Measurements from ENCODE around the gene SERPINB6. TPM values are rescaled to one million over a fixed set of nuclear protein-coding genes. Genes with fewer than 3 reads are reported as not detected.

Gene SERPINB6
- total RNA-seq, 1 donor from 2014 or later: 56.1 TPM

- peaks cover 62% of the 10 kb centered on the region for H3K36me3 Mint-ChIP-seq (ENCODE audit: low read depth)
- ChIA-PET POLR2A (interaction anchor here (0.7 to 6.5 kb wide), 14 partner anchors 9 to 89 kb away, joined by 3 to 139 read pairs (median 8); partner anchors contain the start of gene SERPINB1), CTCF (interaction anchor here (0.9 to 1.2 kb wide), 3 partner anchors 10 to 55 kb away, joined by 3 to 5 read pairs (median 3); no protein-coding TSS in a partner anchor)
- intact Hi-C loops (cut with micrococcal nuclease): no loop called here
- no peaks in the 10 kb centered on the region for H3K27me3 Mint-ChIP-seq
- DNase-seq: no peak
- peak overlapping the region; percentile 98 for H3K4me3 Mint-ChIP-seq
- H3K4me1 Mint-ChIP-seq: peaks cover 61% of the 10 kb centered on the region
- no peak for ATAC-seq (ENCODE audit: low read depth)
- peak overlapping the region; percentile 93 for H3K27ac Mint-ChIP-seq
- TF ChIP-seq, protein P1, sequence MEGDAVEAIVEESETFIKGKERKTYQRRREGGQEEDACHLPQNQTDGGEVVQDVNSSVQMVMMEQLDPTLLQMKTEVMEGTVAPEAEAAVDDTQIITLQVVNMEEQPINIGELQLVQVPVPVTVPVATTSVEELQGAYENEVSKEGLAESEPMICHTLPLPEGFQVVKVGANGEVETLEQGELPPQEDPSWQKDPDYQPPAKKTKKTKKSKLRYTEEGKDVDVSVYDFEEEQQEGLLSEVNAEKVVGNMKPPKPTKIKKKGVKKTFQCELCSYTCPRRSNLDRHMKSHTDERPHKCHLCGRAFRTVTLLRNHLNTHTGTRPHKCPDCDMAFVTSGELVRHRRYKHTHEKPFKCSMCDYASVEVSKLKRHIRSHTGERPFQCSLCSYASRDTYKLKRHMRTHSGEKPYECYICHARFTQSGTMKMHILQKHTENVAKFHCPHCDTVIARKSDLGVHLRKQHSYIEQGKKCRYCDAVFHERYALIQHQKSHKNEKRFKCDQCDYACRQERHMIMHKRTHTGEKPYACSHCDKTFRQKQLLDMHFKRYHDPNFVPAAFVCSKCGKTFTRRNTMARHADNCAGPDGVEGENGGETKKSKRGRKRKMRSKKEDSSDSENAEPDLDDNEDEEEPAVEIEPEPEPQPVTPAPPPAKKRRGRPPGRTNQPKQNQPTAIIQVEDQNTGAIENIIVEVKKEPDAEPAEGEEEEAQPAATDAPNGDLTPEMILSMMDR (IDR thresholded peaks at IDR 0.05): no peak
- H3K9me3 Mint-ChIP-seq: no peaks in the 10 kb centered on the region
Observed at GRCh38 chr6:2900821-2901644, 70.3 kb downstream of the SERPINB6 start.

- no peaks in the 10 kb centered on the region for H3K9me3 Mint-ChIP-seq
- intact Hi-C loops (cut with micrococcal nuclease): no loop called here
Observed at GRCh38 chr6:2900221-2900807, 71.1 kb downstream of the SERPINB6 start.

GRCh38 chr6:2899596-2899995 lies 71.8 kb downstream of the SERPINB6 start:
- TF ChIP-seq, protein P1 (IDR thresholded peaks at IDR 0.05): no peak
- no peaks in the 10 kb centered on the region for H3K27me3 Mint-ChIP-seq
- CTCF ChIA-PET: interaction anchor here (1.2 to 4.0 kb wide), 6 partner anchors 8 to 89 kb away, joined by 3 to 30 read pairs (median 10); no protein-coding TSS in a partner anchor
- peaks cover 75% of the 10 kb centered on the region for H3K36me3 Mint-ChIP-seq (ENCODE audit: low read depth)
- H3K4me3 Mint-ChIP-seq: peak overlapping the region; percentile 98
- H3K9me3 Mint-ChIP-seq: no peaks in the 10 kb centered on the region
- no peak for ATAC-seq (ENCODE audit: low read depth)
- POLR2A ChIA-PET: interaction anchor here (0.9 to 6.5 kb wide), 11 partner anchors 8 to 166 kb away, joined by 4 to 139 read pairs (median 21); partner anchors contain the start of gene SERPINB1
- DNase-seq: no peak
- peaks cover 67% of the 10 kb centered on the region for H3K4me1 Mint-ChIP-seq
- intact Hi-C loops (cut with micrococcal nuclease): loop anchor here (2.0 kb wide), 2 partner anchors 33 to 41 kb away; no protein-coding TSS in a partner anchor
- H3K27ac Mint-ChIP-seq: peak overlapping the region; percentile 93

More at GRCh38 chr6:2900221-2900807, 71.1 kb downstream of the SERPINB6 start:
- Mint-ChIP-seq H3K4me1 (peaks cover 64% of the 10 kb centered on the region), H3K36me3 (ENCODE audit: low read depth) (peaks cover 68% of the 10 kb centered on the region), H3K4me3 (peak overlapping the region; percentile 98), H3K27ac (peak overlapping the region; percentile 93), H3K27me3 (no peaks in the 10 kb centered on the region)
- ChIA-PET POLR2A (interaction anchor here (0.7 to 6.5 kb wide), 15 partner anchors 9 to 167 kb away, joined by 3 to 139 read pairs (median 4); partner anchors contain the start of gene SERPINB1), CTCF (interaction anchor here (0.9 to 4.0 kb wide), 5 partner anchors 9 to 89 kb away, joined by 3 to 30 read pairs (median 8); no protein-coding TSS in a partner anchor)
- TF ChIP-seq, protein P1 (IDR thresholded peaks at IDR 0.05): no peak
- ATAC-seq (ENCODE audit: low read depth) (no peak), DNase-seq (no peak)

Other genes starting within 250 kb of the SERPINB6 start
- 0.49 and 0.58 TPM in 2 replicates for gene MYLK4, start 220.6 kb downstream of the SERPINB6 start, total RNA-seq
- 31.6 and 31.9 TPM in 2 replicates for gene WRNIP1, start 206.2 kb downstream of the SERPINB6 start, total RNA-seq
- gene SERPINB1, start 129.7 kb downstream of the SERPINB6 start, total RNA-seq: 59.9 and 60.5 TPM in 2 replicates
- gene SERPINB9, start 68.3 kb downstream of the SERPINB6 start, total RNA-seq: 142 and 149 TPM in 2 replicates
- 11.9 and 12.3 TPM in 2 replicates for gene NQO2, start 28.3 kb upstream of the SERPINB6 start, total RNA-seq
- 20.5 and 21.8 TPM in 2 replicates for gene RIPK1, start 96.9 kb upstream of the SERPINB6 start, total RNA-seq
- gene BPHL, start 147.1 kb upstream of the SERPINB6 start, total RNA-seq: 10.5 and 11.0 TPM in 2 replicates
- 3.3 TPM in 2 replicates for gene TUBB2A, start 186.0 kb upstream of the SERPINB6 start, total RNA-seq